CD4-positive, alpha-beta memory T cell (primary cell): Measurements from ENCODE around the gene ZNF677. TPM values are rescaled to one million over a fixed set of nuclear protein-coding genes. Genes with fewer than 3 reads are reported as not detected.
A peak's percentile ranks its signal among the peaks of the same experiment; 100 is the strongest.
"Not testable (repeated sequence)": the region's sequence is repeated elsewhere in the genome, so short reads cannot be mapped to it uniquely, and the experiment has no call there.

ENCODE experiments used
- CTCF ChIA-PET: fragments of 350-600 bp; sonication (Branson Sonifier 250); formaldehyde crosslinking; loops from one replicate; lab custom pipeline; 2021; ENCODE audit warnings: inconsistent platforms; ENCODE audit not compliant: partially characterized antibody; lab: Charles Lee
- POLR2A ChIA-PET: fragments of 350-600 bp; sonication (Branson Sonifier 250); formaldehyde crosslinking; loops from one replicate; lab custom pipeline; 2021; ENCODE audit not compliant: partially characterized antibody; lab: Charles Lee
- DNase-seq, 5 donors: peaks; one replicate each; pipeline versions ENCODE4 v3.0.0 to v3.0.0-alpha.2; 2020 to 2022; ENCODE audit warnings: mixed read lengths in 1 of 5
- H3K27ac ChIP-seq: one replicate; pipeline ENCODE4 v1.7.0; 2013; ENCODE audit warnings: low read depth, low read length
- H3K27me3 ChIP-seq: 2 replicates; pipeline ENCODE4 v1.7.0; 2013; ENCODE audit warnings: mild to moderate bottlenecking, low read length, moderate library complexity; ENCODE audit not compliant: insufficient read depth
- H3K36me3 ChIP-seq: 2 replicates; pipeline ENCODE4 v1.7.0; 2013; ENCODE audit warnings: mild to moderate bottlenecking, low read length, moderate library complexity; ENCODE audit not compliant: insufficient read depth
- H3K4me1 ChIP-seq: 2 replicates; pipeline ENCODE4 v1.7.0; 2013; ENCODE audit warnings: mild to moderate bottlenecking, low read length, moderate library complexity; ENCODE audit not compliant: insufficient read depth
- H3K4me3 ChIP-seq, 2 donors: one replicate each; pipeline ENCODE4 v1.7.0; 2013; ENCODE audit warnings: low read length in 2 of 2, mild to moderate bottlenecking in 1 of 2
- H3K9me3 ChIP-seq, 2 donors: one replicate each; pipeline ENCODE4 v1.7.0; 2013; ENCODE audit warnings: low read length in 2 of 2, control low read depth in 1 of 2; ENCODE audit not compliant: control insufficient read depth in 1 of 2
- H3K27ac Mint-ChIP-seq, 7 donors: one replicate each; pipeline ENCODE4 v1.8.0; 2020 to 2021; ENCODE audit warnings: mixed read lengths in 7 of 7, mild to moderate bottlenecking in 6 of 7, inconsistent platforms in 3 of 7, moderate library complexity in 3 of 7
- H3K27me3 Mint-ChIP-seq, 2 donors: one replicate each; pipeline ENCODE4 v1.8.0; 2020 to 2021; ENCODE audit warnings: mixed read lengths in 2 of 2
- H3K36me3 Mint-ChIP-seq, 2 donors: one replicate each; pipeline ENCODE4 v1.8.0; 2020 to 2021; ENCODE audit warnings: mixed read lengths in 2 of 2, inconsistent platforms in 1 of 2, mild to moderate bottlenecking in 1 of 2
- H3K4me1 Mint-ChIP-seq, 4 donors: one replicate each; pipeline ENCODE4 v1.8.0; 2020 to 2021; ENCODE audit warnings: mixed read lengths in 4 of 4, mild to moderate bottlenecking in 1 of 4
- H3K4me3 Mint-ChIP-seq, 8 donors: one replicate each; pipeline ENCODE4 v1.8.0; 2020 to 2021; ENCODE audit warnings: mixed read lengths in 8 of 8, mild to moderate bottlenecking in 7 of 8, moderate library complexity in 6 of 8, inconsistent platforms in 3 of 8
- H3K9me3 Mint-ChIP-seq, 8 donors: one replicate each; pipeline ENCODE4 v1.8.0; 2020 to 2021; ENCODE audit warnings: mixed read lengths in 8 of 8, mild to moderate bottlenecking in 5 of 8, inconsistent platforms in 3 of 8, moderate library complexity in 1 of 8
- intact Hi-C: fragments of 100-400 bp; cut with micrococcal nuclease; formaldehyde crosslinking; loops from one replicate; pipeline ENCODE4 v1.15.1; 2023
- polyA plus RNA-seq, 2 donors: library from polyadenylated mRNA; unstranded; fragments of 300-500 nt; fragmentation: Illumina TruSeq; gene quantifications; one replicate each; pipeline ENCODE4 v1.2.3, GENCODE V29; 2021
- total RNA-seq, 2 experiments: library from RNA; stranded (reverse); gene quantifications; one replicate each; pipeline ENCODE4 v1.2.3, GENCODE V29; 2021

The ZNF677 gene
- total RNA-seq, result 10 to 100 TPM; 19.8 to 24.2 TPM
- polyA plus RNA-seq, result 10 to 100 TPM; 14.3 to 19.1 TPM

GRCh38 chr19:53254411-53255341 lies at the start of gene ZNF677:
Gene ZNF677 (minus strand): TSS chr19:53254873. CDS start chr19:53251550, 3,323 bp downstream.
- peaks cover 44 to 47% of the 10 kb centered on the region in 2 donors for H3K36me3 Mint-ChIP-seq
- peak within 1 kb of the TSS in 6 of 7 donors; percentile 43 to 83 (median 71) for H3K27ac Mint-ChIP-seq
- peak within 1 kb of the TSS; percentile 83 to 93 (median 87) for H3K4me3 Mint-ChIP-seq
- H3K4me1 Mint-ChIP-seq, result peaks cover 4 to 15% (median 12%) of the 10 kb centered on the region in 4 donors
- Histone ChIP-seq H3K27ac (peak within 1 kb of the TSS; percentile 18), H3K4me3 (peak within 1 kb of the TSS; percentile 30 to 54), H3K36me3 (peaks cover 6% of the 10 kb centered on the region), H3K4me1 (no peaks in the 10 kb centered on the region), H3K27me3 (no peaks in the 10 kb centered on the region), H3K9me3 (peaks cover 0 to 11% of the 10 kb centered on the region in 2 donors)
- H3K27me3 Mint-ChIP-seq, result peaks cover 3 to 10% of the 10 kb centered on the region in 2 donors
- peak; percentile 76 to 85 (median 77) for DNase-seq
- H3K9me3 Mint-ChIP-seq, result peaks cover 4 to 91% (median 67%) of the 10 kb centered on the region in 8 donors
- ChIA-PET POLR2A (no interaction called here), CTCF (no interaction called here)
- intact Hi-C loops, result loop anchor here (1.0 kb wide), 2 partner anchors 58 to 79 kb away; partner anchors contain the start of gene ZNF845

GRCh38 chr19:53301341-53301740 lies 46.7 kb upstream of the ZNF677 start:
- DNase-seq, H3K27ac ChIP-seq, H3K36me3 ChIP-seq, H3K4me1 Mint-ChIP-seq, H3K27me3 Mint-ChIP-seq, H3K4me1 ChIP-seq, POLR2A ChIA-PET, H3K4me3 ChIP-seq, H3K27me3 ChIP-seq, H3K27ac Mint-ChIP-seq, H3K9me3 ChIP-seq, H3K4me3 Mint-ChIP-seq, intact Hi-C loops: not testable (repeated sequence)
- CTCF ChIA-PET, result interaction anchor here (0.6 kb wide), 1 partner anchor 724 kb away, joined by 3 read pairs; no protein-coding TSS in a partner anchor
- Mint-ChIP-seq H3K9me3 (peaks cover 0 to 43% (median 21%) of the 10 kb centered on the region in 8 donors), H3K36me3 (peaks cover 0 to 15% of the 10 kb centered on the region in 2 donors)

- POLR2A ChIA-PET, result no interaction called here
- Histone ChIP-seq H3K36me3 (no peaks in the 10 kb centered on the region), H3K4me1 (no peaks in the 10 kb centered on the region), H3K27me3 (no peaks in the 10 kb centered on the region), H3K4me3 (no peak overlapping the region), H3K27ac (no peak overlapping the region), H3K9me3 (peaks cover 4 to 17% of the 10 kb centered on the region in 2 donors)
- Mint-ChIP-seq H3K27me3 (no peaks in the 10 kb centered on the region), H3K27ac (no peak overlapping the region), H3K9me3 (peaks cover 2 to 70% (median 56%) of the 10 kb centered on the region in 8 donors), H3K4me1 (no peaks in the 10 kb centered on the region), H3K4me3 (no peak overlapping the region), H3K36me3 (peaks cover 7 to 11% of the 10 kb centered on the region in 2 donors)
- CTCF ChIA-PET, result no interaction called here
- DNase-seq, result no peak
- intact Hi-C loops, result no loop called here
Measured at GRCh38 chr19:53294786-53295441, 40.2 kb upstream of the ZNF677 start.

GRCh38 chr19:53290758-53291549 lies 36.3 kb upstream of the ZNF677 start:
- Histone ChIP-seq H3K4me3 (no peak overlapping the region), H3K36me3 (no peaks in the 10 kb centered on the region), H3K4me1 (no peaks in the 10 kb centered on the region), H3K9me3 (peaks cover 4 to 17% of the 10 kb centered on the region in 2 donors), H3K27me3 (no peaks in the 10 kb centered on the region), H3K27ac (no peak overlapping the region)
- peaks cover 2 to 77% (median 59%) of the 10 kb centered on the region in 8 donors for H3K9me3 Mint-ChIP-seq
- no peak overlapping the region for H3K4me3 Mint-ChIP-seq
- no peak for DNase-seq
- no peak overlapping the region for H3K27ac Mint-ChIP-seq
- no peaks in the 10 kb centered on the region for H3K4me1 Mint-ChIP-seq
- ChIA-PET POLR2A (no interaction called here), CTCF (no interaction called here)
- H3K27me3 Mint-ChIP-seq, result no peaks in the 10 kb centered on the region
- intact Hi-C loops, result no loop called here
- peaks cover 2 to 4% of the 10 kb centered on the region in 2 donors for H3K36me3 Mint-ChIP-seq

GRCh38 chr19:53285087-53285486 lies 30.4 kb upstream of the ZNF677 start:
- no peak overlapping the region for H3K27ac ChIP-seq
- ChIA-PET CTCF (no interaction called here), POLR2A (no interaction called here)
- no peak overlapping the region for H3K4me3 Mint-ChIP-seq
- no peaks in the 10 kb centered on the region for H3K4me1 ChIP-seq
- H3K4me1 Mint-ChIP-seq, result no peaks in the 10 kb centered on the region
- H3K27me3 Mint-ChIP-seq, result peaks cover 0 to 2% of the 10 kb centered on the region in 2 donors
- H3K9me3 ChIP-seq, result no peaks in the 10 kb centered on the region
- no peak overlapping the region for H3K4me3 ChIP-seq
- intact Hi-C loops, result no loop called here
- H3K27ac Mint-ChIP-seq, result no peak overlapping the region
- no peak for DNase-seq
- no peaks in the 10 kb centered on the region for H3K27me3 ChIP-seq
- H3K36me3 ChIP-seq, result no peaks in the 10 kb centered on the region
- no peaks in the 10 kb centered on the region for H3K36me3 Mint-ChIP-seq
- peaks cover 0 to 58% (median 34%) of the 10 kb centered on the region in 8 donors for H3K9me3 Mint-ChIP-seq

GRCh38 chr19:53281947-53282346 lies 27.3 kb upstream of the ZNF677 start:
- intact Hi-C loops, H3K27me3 ChIP-seq, H3K4me1 Mint-ChIP-seq, POLR2A ChIA-PET, H3K36me3 Mint-ChIP-seq, H3K4me1 ChIP-seq, H3K4me3 Mint-ChIP-seq, H3K27me3 Mint-ChIP-seq, H3K27ac Mint-ChIP-seq, H3K27ac ChIP-seq, H3K4me3 ChIP-seq, H3K36me3 ChIP-seq, CTCF ChIA-PET, H3K9me3 ChIP-seq: not testable (repeated sequence)
- peak in 2 of 5 donors; percentile 0 to 3 for DNase-seq
- H3K9me3 Mint-ChIP-seq, result peaks cover 0 to 47% (median 24%) of the 10 kb centered on the region in 8 donors
